Endodermal cell (in vitro differentiated cells): ENCODE data around the gene ZNF232. TPM values are rescaled to one million over a fixed set of nuclear protein-coding genes. Genes with fewer than 3 reads are reported as not detected.
"Not testable (repeated sequence)": the region's sequence is repeated elsewhere in the genome, so short reads cannot be mapped to it uniquely, and the experiment has no call there.

ENCODE experiments used
- DNase-seq: peaks from one replicate; pipeline ENCODE4 v3.0.0-alpha.2; 2017
- H3K27ac ChIP-seq: 2 replicates; pipeline ENCODE4 v1.5.1; 2013; ENCODE audit warnings: mild to moderate bottlenecking, low read depth, low read length, moderate library complexity
- H3K27me3 ChIP-seq: 2 replicates; pipeline ENCODE4 v1.6.1; 2013; ENCODE audit warnings: mild to moderate bottlenecking, low read length, moderate library complexity; ENCODE audit not compliant: insufficient read depth, control insufficient read depth, poor library complexity, severe bottlenecking
- H3K36me3 ChIP-seq: 2 replicates; pipeline ENCODE4 v1.7.0; 2013; ENCODE audit warnings: mild to moderate bottlenecking, low read length, moderate library complexity; ENCODE audit not compliant: control insufficient read depth, insufficient read depth
- H3K4me1 ChIP-seq: one replicate; pipeline ENCODE4 v1.7.0; 2013; ENCODE audit warnings: low read length; ENCODE audit not compliant: control insufficient read depth, insufficient read depth
- H3K4me3 ChIP-seq: 2 replicates; pipeline ENCODE4 v1.5.1; 2013; ENCODE audit warnings: mild to moderate bottlenecking, low read length, moderate library complexity
- H3K9ac ChIP-seq: 2 replicates; pipeline ENCODE4 v1.6.1; 2013; ENCODE audit warnings: mild to moderate bottlenecking, low read length, moderate library complexity; ENCODE audit not compliant: poor library complexity, severe bottlenecking; ENCODE audit errors: extremely low read depth
- H3K9me3 ChIP-seq: 2 replicates; pipeline ENCODE4 v1.6.1; 2013; ENCODE audit warnings: mild to moderate bottlenecking, low read length, moderate library complexity; ENCODE audit not compliant: control insufficient read depth
- H3K27ac Mint-ChIP-seq: 2 replicates; pipeline ENCODE4 v1.8.0; 2020; ENCODE audit warnings: mixed read lengths
- H3K27me3 Mint-ChIP-seq: 2 replicates; pipeline ENCODE4 v1.8.0; 2021; ENCODE audit warnings: mild to moderate bottlenecking, mixed read lengths; ENCODE audit not compliant: insufficient read depth
- H3K36me3 Mint-ChIP-seq: 2 replicates; pipeline ENCODE4 v1.8.0; 2020; ENCODE audit warnings: low read depth, mixed read lengths
- H3K4me1 Mint-ChIP-seq: 2 replicates; pipeline ENCODE4 v1.8.0; 2020; ENCODE audit warnings: mixed read lengths
- H3K4me3 Mint-ChIP-seq: 2 replicates; pipeline ENCODE4 v1.8.0; 2020; ENCODE audit warnings: mild to moderate bottlenecking, moderate library complexity, mixed read lengths
- H3K9me3 Mint-ChIP-seq: 2 replicates; pipeline ENCODE4 v1.8.0; 2020; ENCODE audit warnings: mild to moderate bottlenecking, mixed read lengths
- WGBS, 2 experiments: methylation state at CpG; one replicate each; pipeline versions ENCODE4 v1.1.5 to v1.1.7; 2013; ENCODE audit warnings: missing lambda C conversion rate in 2 of 2, mixed read lengths in 1 of 2; ENCODE audit not compliant: insufficient coverage in 1 of 2, insufficient read length in 1 of 2; 5-methylcytosine and 5-hydroxymethylcytosine counted together
- total RNA-seq, 2 donors: library from RNA; stranded (reverse); fragmentation: NEBNext Ultra II Directional in 1 of 2; extraction: Animal tissue kit (Norgen Biotek cat#: 25700) in 1 of 2; gene quantifications; 2 replicates in 1 of 2; 3 replicates in 1 of 2; pipeline ENCODE4 v1.2.1, GENCODE V29; 2021
- TF ChIP-seq, protein P1 (sequence below): fragments of 200-600 bp; sonication (generic); conservative IDR thresholded peaks from 2 replicates; pipeline ENCODE4 v1.5.0; 2021; ENCODE audit warnings: antibody characterized with exemption, mild to moderate bottlenecking

ZNF232 gene
- total RNA-seq, 2 donors from 2014 or later, result 27.2 to 32.1 TPM

DNA sequence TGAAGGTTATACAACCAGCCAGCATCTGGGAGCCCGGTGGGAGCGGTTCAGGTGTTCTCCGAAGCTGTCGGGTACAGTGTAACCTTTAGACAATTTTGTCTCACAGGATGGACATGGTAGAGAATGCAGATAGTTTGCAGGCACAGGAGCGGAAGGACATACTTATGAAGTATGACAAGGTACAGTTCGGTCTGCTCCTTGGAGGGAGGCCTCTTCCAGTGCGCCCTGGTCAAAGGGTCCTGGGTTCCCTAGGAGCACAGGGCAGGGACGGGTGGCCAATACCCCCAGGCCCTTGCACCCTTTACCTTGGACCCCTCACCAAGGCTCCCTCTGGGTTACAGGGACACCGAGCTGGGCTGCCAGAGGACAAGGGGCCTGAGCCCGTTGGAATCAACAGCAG is 18.6 kb upstream of the ZNF232 start:
- not testable (repeated sequence) for H3K36me3 Mint-ChIP-seq, H3K4me3 Mint-ChIP-seq, H3K9me3 Mint-ChIP-seq, H3K4me1 Mint-ChIP-seq, H3K36me3 ChIP-seq, H3K27ac ChIP-seq, H3K9me3 ChIP-seq, H3K4me1 ChIP-seq, H3K4me3 ChIP-seq, DNase-seq, H3K27me3 ChIP-seq, H3K27ac Mint-ChIP-seq, H3K9ac ChIP-seq
- H3K27me3 Mint-ChIP-seq, result peaks cover 54% of the 10 kb centered on the region
- 92 to 99% methylated on average over 6 to 10 of the region's 10 CpGs for WGBS, 2 experiments

DNA sequence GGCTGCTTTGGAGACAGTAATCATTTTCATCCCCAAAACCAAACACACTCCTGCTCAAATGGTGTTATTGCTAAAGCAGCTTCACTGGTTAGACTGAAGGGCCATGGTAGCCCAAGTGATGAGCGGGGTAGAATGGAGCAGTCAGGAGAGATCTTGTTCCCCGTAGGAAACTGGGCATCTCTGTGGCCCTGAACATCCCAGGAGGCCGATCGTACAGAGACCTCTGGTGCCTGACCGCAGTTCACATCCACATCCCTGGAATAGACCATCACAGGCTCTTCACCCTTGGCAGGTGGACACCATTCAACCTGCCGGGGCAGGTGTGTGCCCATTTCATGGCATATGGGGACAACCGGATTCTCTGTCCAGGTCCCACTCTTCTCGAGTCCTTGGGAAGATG is 18.1 kb upstream of the ZNF232 start:
- not testable (repeated sequence) for H3K27ac Mint-ChIP-seq, H3K4me3 Mint-ChIP-seq, H3K36me3 Mint-ChIP-seq, H3K9me3 ChIP-seq, H3K9ac ChIP-seq, DNase-seq, H3K4me1 ChIP-seq, H3K4me3 ChIP-seq, H3K9me3 Mint-ChIP-seq, H3K27ac ChIP-seq, H3K27me3 ChIP-seq, H3K36me3 ChIP-seq, H3K4me1 Mint-ChIP-seq
- WGBS, 2 experiments, result 90 to 94% methylated on average over 7 to 8 of the region's 8 CpGs
- peaks cover 57% of the 10 kb centered on the region for H3K27me3 Mint-ChIP-seq

DNA sequence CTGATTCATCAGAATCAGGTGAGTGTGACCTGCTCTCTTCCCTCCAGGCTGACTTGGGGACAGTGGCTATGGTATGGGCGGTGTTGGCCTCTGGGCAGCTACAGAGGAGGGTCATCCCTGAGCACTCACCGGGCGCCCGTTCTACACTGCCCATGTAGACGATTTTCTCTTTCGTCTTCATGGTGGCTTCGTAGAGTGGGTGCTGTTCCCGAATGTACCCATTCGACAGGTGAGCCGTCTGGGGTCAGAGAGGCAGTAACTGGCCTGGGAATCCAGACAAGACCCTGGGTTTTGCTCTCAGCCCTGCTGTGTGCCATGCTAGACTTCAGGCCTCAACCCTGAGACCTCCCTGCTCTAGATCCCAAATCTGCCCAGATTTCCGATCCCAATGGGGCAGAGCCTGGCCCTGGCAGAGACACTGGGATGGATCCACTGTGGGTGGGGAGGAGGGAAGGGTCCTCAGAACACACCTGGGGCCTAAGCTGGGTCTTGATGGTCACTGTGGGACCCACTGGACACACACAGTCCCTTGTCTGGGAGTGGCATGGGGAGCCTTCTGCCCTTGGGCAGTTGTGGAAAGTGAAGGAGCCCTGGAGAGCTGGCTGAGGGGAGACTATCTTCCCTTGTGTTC is 17.3 kb upstream of the ZNF232 start:
- H3K27me3 Mint-ChIP-seq, result peaks cover 59% of the 10 kb centered on the region
- no peak overlapping the region for H3K27ac Mint-ChIP-seq
- no peak overlapping the region for H3K4me3 Mint-ChIP-seq
- TF ChIP-seq, protein P1, sequence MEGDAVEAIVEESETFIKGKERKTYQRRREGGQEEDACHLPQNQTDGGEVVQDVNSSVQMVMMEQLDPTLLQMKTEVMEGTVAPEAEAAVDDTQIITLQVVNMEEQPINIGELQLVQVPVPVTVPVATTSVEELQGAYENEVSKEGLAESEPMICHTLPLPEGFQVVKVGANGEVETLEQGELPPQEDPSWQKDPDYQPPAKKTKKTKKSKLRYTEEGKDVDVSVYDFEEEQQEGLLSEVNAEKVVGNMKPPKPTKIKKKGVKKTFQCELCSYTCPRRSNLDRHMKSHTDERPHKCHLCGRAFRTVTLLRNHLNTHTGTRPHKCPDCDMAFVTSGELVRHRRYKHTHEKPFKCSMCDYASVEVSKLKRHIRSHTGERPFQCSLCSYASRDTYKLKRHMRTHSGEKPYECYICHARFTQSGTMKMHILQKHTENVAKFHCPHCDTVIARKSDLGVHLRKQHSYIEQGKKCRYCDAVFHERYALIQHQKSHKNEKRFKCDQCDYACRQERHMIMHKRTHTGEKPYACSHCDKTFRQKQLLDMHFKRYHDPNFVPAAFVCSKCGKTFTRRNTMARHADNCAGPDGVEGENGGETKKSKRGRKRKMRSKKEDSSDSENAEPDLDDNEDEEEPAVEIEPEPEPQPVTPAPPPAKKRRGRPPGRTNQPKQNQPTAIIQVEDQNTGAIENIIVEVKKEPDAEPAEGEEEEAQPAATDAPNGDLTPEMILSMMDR, result no peak
- WGBS, 2 experiments, result 92 to 93% methylated on average over 8 to 11 of the region's 11 CpGs
- no peak overlapping the region for H3K27ac ChIP-seq
- no peak for DNase-seq
- no peaks in the 10 kb centered on the region for H3K36me3 ChIP-seq
- H3K4me1 ChIP-seq, result no peaks in the 10 kb centered on the region
- H3K4me1 Mint-ChIP-seq, result no peaks in the 10 kb centered on the region
- no peaks in the 10 kb centered on the region for H3K9me3 ChIP-seq
- H3K4me3 ChIP-seq, result no peak overlapping the region
- peaks cover 11% of the 10 kb centered on the region for H3K27me3 ChIP-seq
- H3K9ac ChIP-seq, result no peak overlapping the region
- no peaks in the 10 kb centered on the region for H3K36me3 Mint-ChIP-seq
- no peaks in the 10 kb centered on the region for H3K9me3 Mint-ChIP-seq

DNA sequence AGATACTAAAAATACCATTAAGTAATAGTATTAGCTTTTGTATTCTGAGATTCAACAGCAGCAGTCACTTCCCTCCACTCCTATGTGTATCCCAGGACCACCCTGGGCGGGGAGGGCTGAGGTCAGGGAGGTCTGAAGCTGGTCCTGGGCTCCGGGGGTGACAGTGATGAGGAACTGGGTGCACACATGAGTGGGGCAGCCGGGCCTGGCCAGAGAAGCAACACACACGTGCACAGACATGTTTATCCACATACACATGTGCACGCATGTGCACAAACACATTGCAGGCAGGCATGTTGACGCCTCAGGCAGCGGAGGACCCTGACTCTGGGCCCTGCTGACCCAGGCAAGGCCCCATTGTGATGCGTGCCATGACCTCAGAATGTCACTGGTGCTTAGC is 16.7 kb upstream of the ZNF232 start:
- DNase-seq, H3K36me3 Mint-ChIP-seq, H3K9me3 ChIP-seq, H3K9me3 Mint-ChIP-seq, H3K4me3 Mint-ChIP-seq, H3K4me1 ChIP-seq, H3K4me1 Mint-ChIP-seq, H3K4me3 ChIP-seq, H3K36me3 ChIP-seq, H3K27ac ChIP-seq, H3K9ac ChIP-seq, H3K27ac Mint-ChIP-seq: not testable (repeated sequence)
- 84 to 91% methylated on average over 5 to 8 of the region's 8 CpGs for WGBS, 2 experiments
- peaks cover 17% of the 10 kb centered on the region for H3K27me3 ChIP-seq
- peaks cover 60% of the 10 kb centered on the region for H3K27me3 Mint-ChIP-seq
